ENCODE measurements around the gene SLC1A5. TPM values are rescaled to one million over a fixed set of nuclear protein-coding genes. Genes with fewer than 3 reads are reported as not detected.

The SLC1A5 gene
- polyA plus RNA-seq, 3 donors = 34.6 to 64.9 (median 57.3) TPM

DNA sequence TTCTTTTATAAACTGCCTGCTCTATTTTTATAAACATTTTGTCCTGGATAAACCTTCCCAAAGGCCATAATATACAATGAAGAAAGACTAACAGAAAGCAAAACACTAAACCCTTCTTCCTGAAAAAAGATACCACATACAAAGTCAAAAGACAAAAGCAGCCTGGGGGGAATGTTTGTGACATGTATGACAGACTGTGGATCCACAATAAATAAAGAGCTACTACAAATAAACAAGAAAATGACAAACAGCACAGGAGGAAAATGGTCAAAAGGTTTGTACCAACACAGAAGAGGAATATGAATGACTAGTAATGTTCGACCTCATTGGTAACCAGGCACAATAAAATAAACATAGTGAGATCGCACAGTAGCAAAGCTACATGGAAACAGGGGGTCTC, 42.5 kb upstream of the SLC1A5 start:
- H3K4me2 ChIP-seq (replicated peaks; ENCODE audit: extremely low read depth, low read length, poor library complexity, severe bottlenecking) = no peak overlapping the region
- TF ChIP-seq CTCF (IDR thresholded peaks at IDR 0.05) = no peak
- Mint-ChIP-seq H3K27me3 (ENCODE audit: low read depth in 3 of 3) (peaks cover 1 to 5% (median 1%) of the 10 kb centered on the region in 3 donors), H3K27ac (no peak overlapping the region), H3K36me3 (peaks cover 0 to 3% of the 10 kb centered on the region in 2 donors), H3K4me1 (peaks cover 7% of the 10 kb centered on the region), H3K4me3 (peak overlapping the region in 1 of 2 donors; percentile 37), H3K9me3 (peaks cover 0 to 9% (median 0%) of the 10 kb centered on the region in 7 donors)
- DNase-seq = no peak
- WGBS (ENCODE audit: insufficient coverage) = no CpG with 5 or more reads among the region's 2 CpGs
- H4K20me1 ChIP-seq (ENCODE audit: insufficient read depth, low read length) = no peaks in the 10 kb centered on the region
- no peak overlapping the region for H3K9ac ChIP-seq (ENCODE audit: insufficient read depth, low read length, poor library complexity, severe bottlenecking)
- peaks cover 2 to 7% of the 10 kb centered on the region in 2 donors for H3K4me1 ChIP-seq (ENCODE audit: control insufficient read depth in 1 of 2, insufficient read depth in 2 of 2, low read length in 2 of 2)
- H2AFZ ChIP-seq (ENCODE audit: insufficient read depth, low read depth, low read length, poor library complexity, severe bottlenecking) = no peak overlapping the region
- H3K79me2 ChIP-seq (ENCODE audit: insufficient read depth, low read length) = no peaks in the 10 kb centered on the region
- H3K4me3 ChIP-seq (replicated peaks in 1 of 3; ENCODE audit: low read depth in 2 of 3, low read length in 3 of 3) = no peak overlapping the region
- H3K9me3 ChIP-seq (replicated peaks in 1 of 2; ENCODE audit: control insufficient read depth in 1 of 2, insufficient read depth in 1 of 2, low read length in 2 of 2) = no peaks in the 10 kb centered on the region
- intact Hi-C loops (cut with micrococcal nuclease) = no loop called here
- H3K36me3 ChIP-seq (replicated peaks in 1 of 2; ENCODE audit: control insufficient read depth in 1 of 2, insufficient read depth in 2 of 2, low read length in 2 of 2) = peaks cover 0 to 6% of the 10 kb centered on the region in 2 donors
- H3K27me3 ChIP-seq (ENCODE audit: control insufficient read depth in 2 of 2, insufficient read depth in 2 of 2, low read length in 2 of 2) = no peaks in the 10 kb centered on the region
- H3K27ac ChIP-seq (ENCODE audit: low read depth in 1 of 2, low read length in 2 of 2) = no peak overlapping the region

DNA sequence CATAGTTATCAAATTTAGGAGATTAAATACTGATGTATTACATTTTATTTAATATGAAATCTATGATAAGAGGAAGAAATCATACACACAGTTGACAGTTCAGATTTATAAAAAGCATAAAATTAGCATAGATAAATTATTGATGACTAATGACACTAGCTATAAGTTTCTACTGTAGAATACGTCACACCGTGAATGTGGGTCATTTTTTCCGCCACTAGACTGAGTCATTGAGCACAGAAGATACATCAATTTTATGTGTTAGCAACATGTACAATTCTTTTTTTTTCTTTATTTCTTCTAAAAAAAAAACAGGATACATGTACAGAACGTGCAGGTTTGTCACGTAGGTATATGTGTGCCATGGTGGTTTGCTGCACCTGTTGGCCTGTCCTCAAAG, 40.1 kb upstream of the SLC1A5 start:
- no CpG with 5 or more reads among the region's 5 CpGs for WGBS (ENCODE audit: insufficient coverage)
- H3K4me3 ChIP-seq (replicated peaks in 1 of 3; ENCODE audit: low read depth in 2 of 3, low read length in 3 of 3) = no peak overlapping the region
- H3K27ac Mint-ChIP-seq = no peak overlapping the region
- no peaks in the 10 kb centered on the region for H3K36me3 ChIP-seq (replicated peaks in 1 of 2; ENCODE audit: control insufficient read depth in 1 of 2, insufficient read depth in 2 of 2, low read length in 2 of 2)
- H3K36me3 Mint-ChIP-seq = no peaks in the 10 kb centered on the region
- no peaks in the 10 kb centered on the region for H3K79me2 ChIP-seq (ENCODE audit: insufficient read depth, low read length)
- no peak overlapping the region for H3K4me2 ChIP-seq (replicated peaks; ENCODE audit: extremely low read depth, low read length, poor library complexity, severe bottlenecking)
- H3K27ac ChIP-seq (ENCODE audit: low read depth in 1 of 2, low read length in 2 of 2) = no peak overlapping the region
- no peak overlapping the region for H3K9ac ChIP-seq (ENCODE audit: insufficient read depth, low read length, poor library complexity, severe bottlenecking)
- no peak overlapping the region for H3K4me3 Mint-ChIP-seq
- peaks cover 28% of the 10 kb centered on the region for H3K4me1 Mint-ChIP-seq
- H3K4me1 ChIP-seq (ENCODE audit: control insufficient read depth in 1 of 2, insufficient read depth in 2 of 2, low read length in 2 of 2) = peaks cover 26 to 31% of the 10 kb centered on the region in 2 donors
- peaks cover 1 to 11% (median 1%) of the 10 kb centered on the region in 3 donors for H3K27me3 Mint-ChIP-seq (ENCODE audit: low read depth in 3 of 3)
- H2AFZ ChIP-seq (ENCODE audit: insufficient read depth, low read depth, low read length, poor library complexity, severe bottlenecking) = no peak overlapping the region
- no peaks in the 10 kb centered on the region for H4K20me1 ChIP-seq (ENCODE audit: insufficient read depth, low read length)
- no peaks in the 10 kb centered on the region for H3K27me3 ChIP-seq (ENCODE audit: control insufficient read depth in 2 of 2, insufficient read depth in 2 of 2, low read length in 2 of 2)
- H3K9me3 ChIP-seq (replicated peaks in 1 of 2; ENCODE audit: control insufficient read depth in 1 of 2, insufficient read depth in 1 of 2, low read length in 2 of 2) = no peaks in the 10 kb centered on the region
- no peak for TF ChIP-seq CTCF (IDR thresholded peaks at IDR 0.05)
- intact Hi-C loops (cut with micrococcal nuclease) = loop anchor here in 1 of 2 donors (5.0 kb wide), 1 partner anchor 36 kb away; no protein-coding TSS in a partner anchor
- H3K9me3 Mint-ChIP-seq = peaks cover 0 to 9% (median 1%) of the 10 kb centered on the region in 7 donors
- DNase-seq = no peak

All from CD14-positive monocyte (primary cell).